Naive thymus-derived CD8-positive, alpha-beta T cell (primary cell): ENCODE data around the gene UST. TPM values are rescaled to one million over a fixed set of nuclear protein-coding genes. Genes with fewer than 3 reads are reported as not detected.

Source experiments
- ATAC-seq, 2 donors: fragments of 150-1000 bp; cut with Tn5 transposase in 1 of 2; sonication (Bioruptor Pico), chemical (Tn5 transposase) in 1 of 2; 1 replicate in 1 of 2; 2 replicates in 1 of 2; pipeline ENCODE4 v1.10.0; 2021; ENCODE audit warnings: mild to moderate bottlenecking in 2 of 2, moderate library complexity in 2 of 2
- POLR2A ChIA-PET: fragments of 350-600 bp; sonication (Branson Sonifier 250); formaldehyde crosslinking; loops from one replicate; lab custom pipeline; 2021; ENCODE audit warnings: antibody characterized with exemption; lab: Charles Lee
- DNase-seq, 10 donors: peaks; one replicate each; pipeline versions ENCODE4 v3.0.0 to v3.0.0-alpha.2; 2020 to 2022
- H3K27ac Mint-ChIP-seq, 10 donors: one replicate each; pipeline ENCODE4 v1.8.0; 2020 to 2022; ENCODE audit warnings: mild to moderate bottlenecking in 10 of 10, mixed read lengths in 10 of 10, moderate library complexity in 4 of 10, inconsistent platforms in 1 of 10
- H3K27me3 Mint-ChIP-seq, 5 donors: one replicate each; pipeline ENCODE4 v1.8.0; 2021 to 2022; ENCODE audit warnings: mixed read lengths in 5 of 5
- H3K36me3 Mint-ChIP-seq, 3 donors: one replicate each; pipeline ENCODE4 v1.8.0; 2020 to 2022; ENCODE audit warnings: mixed read lengths in 3 of 3, mild to moderate bottlenecking in 2 of 3, inconsistent platforms in 1 of 3
- H3K4me1 Mint-ChIP-seq, 4 donors: one replicate each; pipeline ENCODE4 v1.8.0; 2021 to 2022; ENCODE audit warnings: mixed read lengths in 4 of 4
- H3K4me3 Mint-ChIP-seq, 10 donors: one replicate each; pipeline ENCODE4 v1.8.0; 2020 to 2022; ENCODE audit warnings: mild to moderate bottlenecking in 10 of 10, mixed read lengths in 10 of 10, moderate library complexity in 6 of 10, inconsistent platforms in 1 of 10
- H3K9me3 Mint-ChIP-seq, 9 donors: one replicate each; pipeline ENCODE4 v1.8.0; 2020 to 2022; ENCODE audit warnings: mixed read lengths in 9 of 9, mild to moderate bottlenecking in 3 of 9, inconsistent platforms in 1 of 9, moderate library complexity in 1 of 9
- polyA plus RNA-seq, 3 donors: library from polyadenylated mRNA; unstranded; fragments of 300-500 nt; fragmentation: Illumina TruSeq; gene quantifications; one replicate each; pipeline ENCODE4 v1.2.3, GENCODE V29; 2021
- total RNA-seq, 8 experiments: library from RNA in 2 of 8; stranded (reverse) in 2 of 8; gene quantifications; one replicate each; pipeline ENCODE4 v1.2.3 and lab custom pipeline; 2021 to 2026

Gene UST
- total and polyA plus RNA-seq, 5 experiments from 2014 or later: 0.08 to 1.4 (median 0.47) TPM

DNA sequence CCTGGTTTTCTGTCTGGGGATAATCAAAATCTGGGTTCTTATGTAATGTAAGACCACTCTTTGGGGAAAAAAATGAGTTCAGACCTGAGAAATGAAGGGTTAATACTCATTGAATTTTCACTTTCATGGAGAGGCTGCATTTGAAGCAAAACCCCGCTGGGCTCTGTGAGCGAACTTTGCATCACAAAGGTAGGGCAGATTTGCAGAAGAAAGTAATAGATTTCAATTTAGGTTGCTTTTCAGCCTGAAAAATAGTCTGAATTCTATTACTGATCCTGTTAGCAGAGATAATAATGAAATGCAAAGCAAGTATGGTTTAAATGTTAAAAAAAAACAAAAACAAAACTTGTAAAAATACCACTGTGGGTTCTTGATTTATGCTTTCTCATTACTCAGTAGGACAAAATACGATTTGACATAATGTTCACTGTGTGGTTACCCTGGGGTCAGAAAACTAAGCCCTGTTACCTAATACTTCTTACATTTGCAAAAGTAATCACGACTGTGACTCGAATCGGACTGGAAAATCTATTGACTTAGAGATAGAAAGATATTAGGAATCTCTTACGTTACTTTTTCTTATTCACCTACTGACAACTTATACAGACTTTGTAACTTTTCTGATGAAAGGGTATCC is 72.2 kb downstream of the UST start:
- H3K27ac Mint-ChIP-seq: no peak overlapping the region
- no peak for ATAC-seq
- no peak overlapping the region for H3K4me3 Mint-ChIP-seq
- peaks cover 0 to 14% (median 6%) of the 10 kb centered on the region in 9 donors for H3K9me3 Mint-ChIP-seq
- POLR2A ChIA-PET: no interaction called here
- peaks cover 0 to 4% (median 0%) of the 10 kb centered on the region in 5 donors for H3K27me3 Mint-ChIP-seq
- peaks cover 0 to 12% (median 1%) of the 10 kb centered on the region in 4 donors for H3K4me1 Mint-ChIP-seq
- DNase-seq: no peak
- H3K36me3 Mint-ChIP-seq: peaks cover 0 to 11% (median 4%) of the 10 kb centered on the region in 3 donors

DNA sequence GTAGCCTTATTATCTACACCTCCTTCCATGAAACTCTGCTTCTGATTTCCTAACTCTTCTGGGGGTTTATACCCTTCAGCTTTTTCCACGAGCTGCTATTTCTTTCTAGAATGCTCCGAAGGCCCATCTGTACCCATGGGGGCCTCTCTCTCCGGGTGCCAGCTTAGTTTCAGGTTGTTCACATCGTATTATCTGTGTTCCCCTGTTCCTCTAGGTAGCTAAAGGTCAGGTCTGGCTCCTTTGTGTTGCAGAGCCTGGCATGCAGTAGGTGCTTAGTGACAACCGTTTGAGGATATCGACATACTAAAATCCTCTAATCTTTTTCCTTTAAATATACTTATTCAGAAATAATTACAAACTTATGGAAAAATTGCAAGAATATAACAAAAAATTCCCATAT is 73.0 kb downstream of the UST start:
- H3K9me3 Mint-ChIP-seq: peaks cover 0 to 10% (median 3%) of the 10 kb centered on the region in 9 donors
- DNase-seq: no peak
- peaks cover 0 to 5% (median 0%) of the 10 kb centered on the region in 5 donors for H3K27me3 Mint-ChIP-seq
- H3K27ac Mint-ChIP-seq: no peak overlapping the region
- H3K4me3 Mint-ChIP-seq: no peak overlapping the region
- peaks cover 0 to 8% (median under 1%) of the 10 kb centered on the region in 3 donors for H3K36me3 Mint-ChIP-seq
- no peak for ATAC-seq
- H3K4me1 Mint-ChIP-seq: peaks cover 0 to 12% (median 1%) of the 10 kb centered on the region in 4 donors
- POLR2A ChIA-PET: no interaction called here

DNA sequence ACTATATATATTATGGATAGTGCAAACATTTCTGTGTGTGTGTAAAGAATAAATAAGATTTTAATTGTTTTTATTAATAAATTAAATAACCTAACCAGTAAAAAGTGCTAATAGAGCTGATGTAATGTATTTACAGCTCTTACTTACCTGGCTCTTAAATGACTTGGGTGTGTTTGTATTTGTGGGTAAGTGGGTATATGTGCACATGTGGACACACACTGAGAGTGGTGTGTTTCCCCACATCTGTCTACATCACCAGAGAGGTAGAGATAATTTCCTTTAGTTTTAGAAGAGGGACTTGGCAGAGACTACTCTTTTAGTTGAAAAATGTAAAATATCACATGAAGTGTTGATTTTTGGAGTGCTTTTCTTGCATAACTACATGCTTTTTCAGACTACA is 76.0 kb downstream of the UST start:
- Mint-ChIP-seq H3K36me3 (peaks cover 0 to 6% (median 0%) of the 10 kb centered on the region in 3 donors), H3K4me3 (no peak overlapping the region), H3K27me3 (peaks cover 0 to 14% (median 0%) of the 10 kb centered on the region in 5 donors), H3K27ac (no peak overlapping the region), H3K9me3 (peaks cover 0 to 14% (median 0%) of the 10 kb centered on the region in 9 donors), H3K4me1 (peaks cover 0 to 12% (median 1%) of the 10 kb centered on the region in 4 donors)
- POLR2A ChIA-PET: no interaction called here
- ATAC-seq (no peak), DNase-seq (no peak)

DNA sequence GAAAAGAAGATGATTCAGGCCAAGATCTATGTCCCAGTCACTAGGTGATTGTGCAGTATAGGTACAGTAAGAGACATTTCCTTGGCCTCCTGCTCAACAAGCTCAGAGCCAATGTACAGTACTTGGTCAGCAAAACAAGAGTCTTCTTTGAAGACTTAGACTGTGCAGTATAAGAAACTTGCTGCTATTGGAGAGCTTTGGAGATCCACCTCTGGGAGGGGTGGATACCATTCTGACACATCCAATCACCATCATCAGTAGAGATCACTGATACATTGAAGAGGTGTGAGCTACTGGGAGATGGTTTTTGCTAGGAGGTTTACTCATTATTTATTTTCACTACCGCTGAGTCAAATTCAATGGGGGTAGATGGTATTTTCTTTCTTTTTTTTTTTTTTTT is 77.5 kb downstream of the UST start:
- Mint-ChIP-seq H3K36me3 (peaks cover 0 to 6% (median 0%) of the 10 kb centered on the region in 3 donors), H3K4me3 (no peak overlapping the region), H3K4me1 (peaks cover 0 to 11% (median 1%) of the 10 kb centered on the region in 4 donors), H3K9me3 (peaks cover 0 to 14% (median 0%) of the 10 kb centered on the region in 9 donors), H3K27ac (no peak overlapping the region), H3K27me3 (peaks cover 0 to 14% (median 0%) of the 10 kb centered on the region in 5 donors)
- ATAC-seq (no peak), DNase-seq (no peak)
- POLR2A ChIA-PET: no interaction called here

DNA sequence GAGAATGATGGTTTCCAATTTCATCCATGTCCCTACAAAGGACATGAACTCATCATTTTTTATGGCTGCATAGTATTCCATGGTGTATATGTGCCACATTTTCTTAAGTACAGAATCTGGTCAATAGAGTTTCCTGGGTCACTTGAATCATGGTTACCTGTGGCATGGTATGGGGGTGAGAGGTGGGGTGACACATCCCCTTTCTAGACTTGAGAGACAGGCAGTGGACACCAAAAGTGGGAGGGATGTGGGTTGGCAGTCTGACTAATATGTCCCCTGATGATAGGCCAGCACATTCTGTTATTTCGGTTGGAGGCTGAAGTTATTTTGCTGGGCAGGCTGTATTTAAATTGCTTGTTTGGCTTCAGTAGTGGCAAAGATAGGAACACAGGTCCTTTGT is 78.1 kb downstream of the UST start:
- POLR2A ChIA-PET: no interaction called here
- no peak for ATAC-seq
- H3K27ac Mint-ChIP-seq: no peak overlapping the region

DNA sequence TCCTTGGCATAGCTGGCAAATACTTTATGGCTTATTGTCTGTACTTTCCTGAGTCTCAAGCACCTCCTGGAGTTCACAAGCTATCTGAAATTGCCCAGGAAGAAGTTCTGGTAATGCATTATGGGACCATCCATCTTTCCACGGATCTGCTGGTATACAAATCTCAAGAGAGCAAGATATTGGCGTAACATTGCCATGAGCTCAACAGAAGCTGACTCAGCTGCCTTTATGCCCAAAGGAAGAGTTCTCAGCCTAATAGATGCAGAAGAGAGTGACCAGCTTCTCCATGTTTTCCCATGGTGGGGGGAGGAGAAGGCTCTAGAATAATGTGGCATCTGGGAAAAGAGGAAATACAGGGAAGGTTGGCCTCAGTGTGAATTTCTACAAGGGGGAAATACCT is 78.7 kb downstream of the UST start:
- no peak for DNase-seq
- POLR2A ChIA-PET: no interaction called here
- Mint-ChIP-seq H3K9me3 (peaks cover 0 to 14% (median 0%) of the 10 kb centered on the region in 9 donors), H3K4me1 (peaks cover 2 to 23% (median 10%) of the 10 kb centered on the region in 4 donors), H3K27ac (no peak overlapping the region), H3K27me3 (peaks cover 0 to 14% (median 0%) of the 10 kb centered on the region in 5 donors), H3K4me3 (no peak overlapping the region), H3K36me3 (peaks cover 0 to 6% (median 0%) of the 10 kb centered on the region in 3 donors)
- no peak for ATAC-seq

More for the DNA sequence above, 78.1 kb downstream of the UST start:
- H3K9me3 Mint-ChIP-seq: peaks cover 0 to 14% (median 0%) of the 10 kb centered on the region in 9 donors
- H3K36me3 Mint-ChIP-seq: peaks cover 0 to 6% (median 0%) of the 10 kb centered on the region in 3 donors
- peaks cover 0 to 14% (median 0%) of the 10 kb centered on the region in 5 donors for H3K27me3 Mint-ChIP-seq
- no peak for DNase-seq
- H3K4me3 Mint-ChIP-seq: no peak overlapping the region
- peaks cover 2 to 17% (median 5%) of the 10 kb centered on the region in 4 donors for H3K4me1 Mint-ChIP-seq

DNA sequence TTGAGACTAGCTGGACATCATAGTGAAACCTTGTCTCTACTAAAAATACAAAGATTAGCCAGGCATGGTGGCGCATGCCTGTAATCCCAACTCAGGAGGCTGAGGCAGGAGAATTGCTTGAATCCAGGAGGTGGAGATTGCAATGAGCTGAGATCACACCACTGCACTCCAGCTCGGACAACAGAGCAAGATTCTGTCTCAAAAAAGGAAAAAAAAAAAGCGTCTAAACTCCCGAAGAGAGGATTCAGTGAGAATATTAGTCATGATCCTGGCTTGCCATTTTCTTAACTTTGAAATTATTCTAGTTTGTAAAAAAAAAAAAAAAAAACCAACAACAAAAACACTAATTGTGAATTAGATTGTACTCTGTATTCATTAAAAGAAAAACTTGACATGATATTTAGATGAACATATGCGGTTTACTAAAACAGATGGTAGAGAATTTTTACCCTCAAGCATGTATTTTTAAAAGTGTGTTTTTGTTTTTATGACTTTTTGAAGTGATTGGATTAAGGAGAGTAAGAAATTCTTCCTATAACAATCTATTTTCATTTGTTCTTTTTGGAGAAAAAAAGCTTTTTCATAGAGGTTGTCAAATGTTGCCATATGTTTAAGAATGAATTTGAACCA is 80.7 kb downstream of the UST start:
- no peak overlapping the region for H3K4me3 Mint-ChIP-seq
- H3K4me1 Mint-ChIP-seq: peaks cover 0 to 32% (median 15%) of the 10 kb centered on the region in 4 donors
- H3K36me3 Mint-ChIP-seq: peaks cover 0 to 6% (median 0%) of the 10 kb centered on the region in 3 donors
- peaks cover 0 to 14% (median 0%) of the 10 kb centered on the region in 9 donors for H3K9me3 Mint-ChIP-seq
- no peak for ATAC-seq
- H3K27me3 Mint-ChIP-seq: peaks cover 0 to 11% (median 0%) of the 10 kb centered on the region in 5 donors
- H3K27ac Mint-ChIP-seq: no peak overlapping the region
- POLR2A ChIA-PET: no interaction called here
- no peak for DNase-seq

DNA sequence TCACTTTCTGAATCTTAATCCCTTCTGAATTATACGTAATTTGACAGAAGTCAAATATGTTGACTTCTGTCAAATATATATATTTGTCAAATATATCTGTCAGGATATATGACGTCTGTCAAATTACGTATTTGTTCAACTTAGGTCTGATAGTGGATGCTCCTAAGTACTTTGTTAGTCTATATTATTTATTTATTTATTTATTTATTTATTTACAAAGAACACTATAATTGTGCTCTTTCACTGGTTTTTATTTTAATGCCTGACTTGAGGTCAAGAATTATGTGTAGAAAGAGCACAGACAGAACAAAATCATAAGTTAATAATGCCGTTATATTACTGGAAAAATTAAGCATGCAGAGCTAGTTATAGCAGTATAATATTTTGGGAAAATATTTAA is 81.2 kb downstream of the UST start:
- Mint-ChIP-seq H3K9me3 (peaks cover 0 to 14% (median 0%) of the 10 kb centered on the region in 9 donors), H3K36me3 (peaks cover 0 to 6% (median 0%) of the 10 kb centered on the region in 3 donors), H3K4me1 (peaks cover 0 to 29% (median 15%) of the 10 kb centered on the region in 4 donors), H3K4me3 (no peak overlapping the region), H3K27me3 (peaks cover 0 to 11% (median 0%) of the 10 kb centered on the region in 5 donors), H3K27ac (no peak overlapping the region)
- ATAC-seq (no peak), DNase-seq (no peak)
- POLR2A ChIA-PET: no interaction called here

DNA sequence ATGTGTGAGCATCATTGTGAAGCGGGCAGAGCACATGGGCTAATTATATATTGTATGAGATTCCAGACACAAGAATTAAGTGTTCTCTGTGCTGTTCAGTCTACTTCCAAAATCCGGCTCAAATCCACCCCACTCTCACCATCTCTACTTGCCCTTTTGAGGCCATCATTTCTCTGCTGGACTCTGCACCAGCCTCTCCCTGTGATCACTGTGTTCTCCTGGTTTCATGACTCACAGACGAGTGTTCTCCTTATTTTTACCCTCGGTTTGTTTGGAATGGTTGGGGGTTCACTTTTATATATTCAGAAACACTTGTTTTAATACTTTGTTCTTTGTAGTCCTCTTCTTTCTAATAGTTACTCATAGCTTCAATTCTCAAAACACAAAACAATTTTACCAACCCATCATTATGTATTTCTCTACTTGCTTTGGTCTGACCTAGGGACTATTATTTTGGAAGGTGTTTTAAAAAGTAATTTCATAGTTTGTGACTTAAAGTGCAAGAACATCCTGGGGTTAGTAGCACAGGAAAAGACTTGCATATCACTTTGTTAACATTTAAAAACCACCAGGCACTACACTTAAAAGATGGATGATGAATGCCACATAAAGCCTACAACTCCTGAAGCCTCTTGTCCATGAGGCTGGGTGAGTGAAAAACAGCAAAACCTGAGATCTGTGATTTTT is 82.7 kb downstream of the UST start:
- peak overlapping the region in 2 of 10 donors; percentile 5 to 73 for H3K4me3 Mint-ChIP-seq
- H3K27me3 Mint-ChIP-seq: peaks cover 0 to 10% (median 0%) of the 10 kb centered on the region in 5 donors
- ATAC-seq (no peak), DNase-seq (peak in 1 of 10 donors; percentile 7)
- H3K27ac Mint-ChIP-seq: peak overlapping the region in 2 of 10 donors; percentile 4 to 10
- H3K4me1 Mint-ChIP-seq: peaks cover 0 to 25% (median 15%) of the 10 kb centered on the region in 4 donors
- H3K36me3 Mint-ChIP-seq: peaks cover 0 to 4% (median 0%) of the 10 kb centered on the region in 3 donors
- peaks cover 0 to 13% (median 0%) of the 10 kb centered on the region in 9 donors for H3K9me3 Mint-ChIP-seq
- POLR2A ChIA-PET: no interaction called here

DNA sequence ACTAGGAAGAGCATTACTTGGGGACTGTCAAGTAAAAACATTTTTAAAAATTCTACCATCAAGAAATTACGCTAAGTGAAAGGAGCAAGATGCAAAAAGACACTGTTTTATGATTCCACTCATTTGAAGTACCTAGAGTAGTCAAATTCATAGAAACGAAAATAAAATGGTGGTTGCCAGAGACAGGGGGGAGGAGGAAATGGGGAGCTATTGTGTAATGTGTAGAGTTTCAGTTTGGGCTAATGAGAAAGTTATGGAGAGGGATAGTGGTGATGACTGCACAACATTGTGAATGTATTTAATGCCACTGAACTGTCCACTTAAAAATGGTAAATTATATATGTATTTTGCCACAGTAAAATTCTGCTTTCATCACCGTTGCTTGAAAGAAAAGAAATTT is 83.8 kb downstream of the UST start:
- peak overlapping the region; percentile 34 to 77 (median 72) for H3K4me3 Mint-ChIP-seq
- no peak for DNase-seq
- H3K4me1 Mint-ChIP-seq: peaks cover 0 to 24% (median 15%) of the 10 kb centered on the region in 4 donors
- H3K27me3 Mint-ChIP-seq: peaks cover 0 to 3% (median 0%) of the 10 kb centered on the region in 5 donors
- peaks cover 0 to 2% (median 0%) of the 10 kb centered on the region in 9 donors for H3K9me3 Mint-ChIP-seq
- no peak for ATAC-seq
- peak overlapping the region in 7 of 10 donors; percentile 6 to 77 (median 57) for H3K27ac Mint-ChIP-seq
- H3K36me3 Mint-ChIP-seq: no peaks in the 10 kb centered on the region
- POLR2A ChIA-PET: no interaction called here

DNA sequence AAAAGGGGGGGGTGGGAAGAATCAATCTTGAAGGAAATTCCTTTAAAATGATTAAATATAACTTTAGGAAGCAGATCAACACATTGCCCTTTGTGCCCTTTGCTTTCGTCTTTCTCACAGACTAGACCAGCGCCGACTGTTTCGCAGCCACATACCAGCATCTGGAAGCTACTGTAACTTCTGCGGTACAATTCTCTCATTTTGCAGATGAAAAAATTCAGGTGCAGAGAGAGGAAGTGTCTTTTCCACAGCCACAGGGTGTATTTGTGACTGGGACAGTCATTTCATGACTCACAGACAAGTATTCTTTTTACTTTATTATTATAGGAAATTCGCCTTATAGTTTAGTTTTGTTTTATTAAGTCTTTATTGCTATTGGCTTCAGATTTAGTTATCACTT is 84.2 kb downstream of the UST start:
- DNase-seq (peak in 3 of 10 donors; percentile 16 to 27 (median 21)), ATAC-seq (peak in 1 of 2 donors; percentile 58)
- POLR2A ChIA-PET: no interaction called here
- H3K4me1 Mint-ChIP-seq: peaks cover 0 to 22% (median 15%) of the 10 kb centered on the region in 4 donors
- no peaks in the 10 kb centered on the region for H3K27me3 Mint-ChIP-seq
- peak overlapping the region; percentile 34 to 77 (median 72) for H3K4me3 Mint-ChIP-seq
- no peaks in the 10 kb centered on the region for H3K9me3 Mint-ChIP-seq
- peak overlapping the region in 5 of 10 donors; percentile 6 to 75 (median 57) for H3K27ac Mint-ChIP-seq
- no peaks in the 10 kb centered on the region for H3K36me3 Mint-ChIP-seq

DNA sequence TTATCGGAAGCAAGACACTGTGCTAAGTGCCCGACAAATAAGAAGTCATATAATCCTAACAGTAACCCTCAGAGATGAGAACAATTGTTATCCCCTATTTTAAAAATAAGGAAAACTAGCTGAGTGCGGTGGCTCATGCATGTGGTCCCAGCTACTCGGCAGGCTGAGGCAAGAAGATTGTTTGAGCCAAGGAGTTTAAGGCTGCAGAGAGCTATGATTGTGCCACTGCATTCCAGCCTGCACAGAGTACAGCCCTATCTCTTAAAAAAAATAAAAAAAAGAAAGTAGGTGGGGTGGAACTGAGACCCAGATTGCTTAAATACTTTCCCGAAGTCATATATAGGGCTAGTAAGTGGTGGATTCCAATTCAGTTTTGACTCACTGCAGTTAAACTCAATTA is 84.7 kb downstream of the UST start:
- Mint-ChIP-seq H3K27ac (peak overlapping the region in 2 of 10 donors; percentile 6 to 75), H3K27me3 (no peaks in the 10 kb centered on the region), H3K4me3 (peak overlapping the region in 4 of 10 donors; percentile 34 to 76 (median 74)), H3K36me3 (no peaks in the 10 kb centered on the region), H3K4me1 (peaks cover 0 to 22% (median 15%) of the 10 kb centered on the region in 4 donors), H3K9me3 (no peaks in the 10 kb centered on the region)
- DNase-seq (no peak), ATAC-seq (no peak)
- POLR2A ChIA-PET: no interaction called here
